Loucy (cell line): ENCODE measurements around the gene HERC5.

Source experiments
- EZH2phosphoT487 ChIP-seq: fragments of 200-600 bp; IDR thresholded peaks from 2 replicates; pipeline ENCODE4 v1.6.1; 2018; ENCODE audit warnings: antibody characterized with exemption, mild to moderate bottlenecking, moderate library complexity, borderline replicate concordance
- TF ChIP-seq, protein P1 (sequence below): fragments of 200-600 bp; sonication (generic); conservative IDR thresholded peaks from 2 replicates; pipeline ENCODE4 v1.5.1; 2014; ENCODE audit warnings: mild to moderate bottlenecking, antibody characterized with exemption, low read length

DNA sequence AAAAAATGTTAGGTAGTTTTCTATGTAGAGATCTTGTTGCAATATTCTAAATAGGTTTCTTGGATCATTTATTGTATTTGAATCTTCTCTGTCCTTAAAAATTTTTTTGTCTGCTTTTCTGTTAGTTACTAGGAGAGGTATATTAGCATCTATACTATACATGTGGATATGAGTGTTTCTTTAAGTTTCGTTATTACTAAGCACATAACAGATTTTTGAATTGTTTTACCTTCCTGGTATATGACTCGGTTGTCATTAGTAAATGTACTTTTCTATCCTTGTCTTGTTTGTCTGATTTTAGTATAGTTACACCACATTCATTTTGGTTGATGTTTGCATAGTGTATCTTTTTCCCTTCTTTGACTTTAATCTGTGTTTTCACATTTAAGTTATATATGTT, 46.4 kb downstream of the HERC5 start:
- TF ChIP-seq, protein P1, sequence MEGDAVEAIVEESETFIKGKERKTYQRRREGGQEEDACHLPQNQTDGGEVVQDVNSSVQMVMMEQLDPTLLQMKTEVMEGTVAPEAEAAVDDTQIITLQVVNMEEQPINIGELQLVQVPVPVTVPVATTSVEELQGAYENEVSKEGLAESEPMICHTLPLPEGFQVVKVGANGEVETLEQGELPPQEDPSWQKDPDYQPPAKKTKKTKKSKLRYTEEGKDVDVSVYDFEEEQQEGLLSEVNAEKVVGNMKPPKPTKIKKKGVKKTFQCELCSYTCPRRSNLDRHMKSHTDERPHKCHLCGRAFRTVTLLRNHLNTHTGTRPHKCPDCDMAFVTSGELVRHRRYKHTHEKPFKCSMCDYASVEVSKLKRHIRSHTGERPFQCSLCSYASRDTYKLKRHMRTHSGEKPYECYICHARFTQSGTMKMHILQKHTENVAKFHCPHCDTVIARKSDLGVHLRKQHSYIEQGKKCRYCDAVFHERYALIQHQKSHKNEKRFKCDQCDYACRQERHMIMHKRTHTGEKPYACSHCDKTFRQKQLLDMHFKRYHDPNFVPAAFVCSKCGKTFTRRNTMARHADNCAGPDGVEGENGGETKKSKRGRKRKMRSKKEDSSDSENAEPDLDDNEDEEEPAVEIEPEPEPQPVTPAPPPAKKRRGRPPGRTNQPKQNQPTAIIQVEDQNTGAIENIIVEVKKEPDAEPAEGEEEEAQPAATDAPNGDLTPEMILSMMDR = no peak
- no peak for TF ChIP-seq EZH2phosphoT487
